ENCODE data around the gene NT5C3B.
A peak's percentile ranks its signal among the peaks of the same experiment; 100 is the strongest.
"Not testable (repeated sequence)": the region's sequence is repeated elsewhere in the genome, so short reads cannot be mapped to it uniquely, and the experiment has no call there.

NT5C3B gene

GRCh38 chr17:41835800-41836549 is at the start of gene NT5C3B:
NT5C3B (minus strand) TSS chr17:41836232; CDS start chr17:41836193, 39 bp downstream.
- TF ChIP-seq CTCF (IDR thresholded peaks at IDR 0.05; ENCODE audit: control insufficient read depth, insufficient read depth, low read depth, low read length, missing control alignments) = no peak
- H3K4me3 ChIP-seq (ENCODE audit: control insufficient read depth, low read depth, low read length) = peak within 1 kb of the TSS; percentile 69
- DNase-seq (ENCODE audit: low read depth) = no peak

GRCh38 chr17:41885733-41886132 is 49.7 kb upstream of the NT5C3B start:
- TF ChIP-seq CTCF (IDR thresholded peaks at IDR 0.05; ENCODE audit: control insufficient read depth, insufficient read depth, low read depth, low read length, missing control alignments) = peak; percentile 19
- DNase-seq (ENCODE audit: low read depth) = no peak
- no peak overlapping the region for H3K4me3 ChIP-seq (ENCODE audit: control insufficient read depth, low read depth, low read length)

- no peak for DNase-seq (ENCODE audit: low read depth)
- no peak for TF ChIP-seq CTCF (IDR thresholded peaks at IDR 0.05; ENCODE audit: control insufficient read depth, insufficient read depth, low read depth, low read length, missing control alignments)
Measured at GRCh38 chr17:41882756-41883155, 46.7 kb upstream of the NT5C3B start.

GRCh38 chr17:41880130-41880529 is 44.1 kb upstream of the NT5C3B start:
- TF ChIP-seq CTCF (IDR thresholded peaks at IDR 0.05; ENCODE audit: control insufficient read depth, insufficient read depth, low read depth, low read length, missing control alignments) = no peak
- no peak for DNase-seq (ENCODE audit: low read depth)
- H3K4me3 ChIP-seq (ENCODE audit: control insufficient read depth, low read depth, low read length) = no peak overlapping the region

More at GRCh38 chr17:41882756-41883155, 46.7 kb upstream of the NT5C3B start:
- no peak overlapping the region for H3K4me3 ChIP-seq (ENCODE audit: control insufficient read depth, low read depth, low read length)

GRCh38 chr17:41874293-41874670 is 38.2 kb upstream of the NT5C3B start:
- H3K4me3 ChIP-seq (ENCODE audit: control insufficient read depth, low read depth, low read length) = not testable (repeated sequence)

GRCh38 chr17:41873559-41874292 is 37.7 kb upstream of the NT5C3B start:
- TF ChIP-seq CTCF (IDR thresholded peaks at IDR 0.05; ENCODE audit: control insufficient read depth, insufficient read depth, low read depth, low read length, missing control alignments) = no peak
- peak; percentile 3 for DNase-seq (ENCODE audit: low read depth)
- no peak overlapping the region for H3K4me3 ChIP-seq (ENCODE audit: control insufficient read depth, low read depth, low read length)

More at GRCh38 chr17:41874293-41874670, 38.2 kb upstream of the NT5C3B start:
- not testable (repeated sequence) for DNase-seq (ENCODE audit: low read depth)

GRCh38 chr17:41871789-41872188 is 35.8 kb upstream of the NT5C3B start:
- no peak for DNase-seq (ENCODE audit: low read depth)
- no peak for TF ChIP-seq CTCF (IDR thresholded peaks at IDR 0.05; ENCODE audit: control insufficient read depth, insufficient read depth, low read depth, low read length, missing control alignments)
- H3K4me3 ChIP-seq (ENCODE audit: control insufficient read depth, low read depth, low read length) = no peak overlapping the region

Measured in AG09309 (cell line).